ENCODE data around the gene COL5A1.

DNA sequence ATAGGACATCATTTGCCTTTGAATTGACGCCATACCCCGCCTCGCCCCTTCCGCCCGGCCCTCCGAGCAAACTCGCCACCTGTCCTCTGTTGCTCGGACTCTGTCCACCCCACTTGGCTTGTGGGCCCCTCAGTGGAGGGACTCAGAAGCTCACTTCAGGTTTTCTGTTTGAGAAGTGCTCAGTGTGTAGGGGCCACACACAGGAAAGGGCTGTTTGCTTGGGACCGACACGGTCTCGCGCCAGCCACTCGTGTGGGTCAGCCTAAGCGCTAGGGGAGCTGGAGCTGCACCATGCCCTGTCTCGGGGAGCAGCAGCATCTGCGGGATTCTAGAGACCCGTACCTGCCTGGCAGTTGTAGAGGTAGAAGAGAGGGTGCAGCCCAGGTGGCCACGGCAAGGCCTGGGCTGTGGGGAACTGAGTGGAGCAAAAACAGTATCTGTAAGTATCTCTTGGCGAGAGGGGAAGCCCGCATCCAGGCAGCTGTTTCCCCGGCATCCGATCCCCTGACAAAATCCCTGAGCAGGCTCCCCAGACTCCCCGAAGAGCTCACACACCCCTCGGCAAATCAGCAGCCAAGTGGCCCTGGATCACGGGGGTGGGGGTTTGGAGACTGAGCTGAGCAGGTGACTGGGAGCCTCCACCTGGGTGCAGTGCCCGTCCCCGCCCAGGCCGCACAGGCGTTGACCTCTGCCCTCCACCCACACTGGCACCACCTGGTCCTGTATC, 52.2 kb downstream of the COL5A1 start:
- TF ChIP-seq, protein P1, sequence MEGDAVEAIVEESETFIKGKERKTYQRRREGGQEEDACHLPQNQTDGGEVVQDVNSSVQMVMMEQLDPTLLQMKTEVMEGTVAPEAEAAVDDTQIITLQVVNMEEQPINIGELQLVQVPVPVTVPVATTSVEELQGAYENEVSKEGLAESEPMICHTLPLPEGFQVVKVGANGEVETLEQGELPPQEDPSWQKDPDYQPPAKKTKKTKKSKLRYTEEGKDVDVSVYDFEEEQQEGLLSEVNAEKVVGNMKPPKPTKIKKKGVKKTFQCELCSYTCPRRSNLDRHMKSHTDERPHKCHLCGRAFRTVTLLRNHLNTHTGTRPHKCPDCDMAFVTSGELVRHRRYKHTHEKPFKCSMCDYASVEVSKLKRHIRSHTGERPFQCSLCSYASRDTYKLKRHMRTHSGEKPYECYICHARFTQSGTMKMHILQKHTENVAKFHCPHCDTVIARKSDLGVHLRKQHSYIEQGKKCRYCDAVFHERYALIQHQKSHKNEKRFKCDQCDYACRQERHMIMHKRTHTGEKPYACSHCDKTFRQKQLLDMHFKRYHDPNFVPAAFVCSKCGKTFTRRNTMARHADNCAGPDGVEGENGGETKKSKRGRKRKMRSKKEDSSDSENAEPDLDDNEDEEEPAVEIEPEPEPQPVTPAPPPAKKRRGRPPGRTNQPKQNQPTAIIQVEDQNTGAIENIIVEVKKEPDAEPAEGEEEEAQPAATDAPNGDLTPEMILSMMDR (IDR thresholded peaks at IDR 0.05; ENCODE audit: insufficient read depth, low read length) = no peak
- no peak for TF ChIP-seq REST (IDR thresholded peaks at IDR 0.05; ENCODE audit: insufficient replicate concordance, low read depth)

Measured in HL-60 (cell line).